ENCODE results near the gene CMPK2. TPM values are rescaled to one million over a fixed set of nuclear protein-coding genes. Genes with fewer than 3 reads are reported as not detected.
"Not testable (repeated sequence)": the region's sequence is repeated elsewhere in the genome, so short reads cannot be mapped to it uniquely, and the experiment has no call there.

The CMPK2 gene
- polyA plus RNA-seq, 2 donors: 0.71 to 0.96 TPM

DNA sequence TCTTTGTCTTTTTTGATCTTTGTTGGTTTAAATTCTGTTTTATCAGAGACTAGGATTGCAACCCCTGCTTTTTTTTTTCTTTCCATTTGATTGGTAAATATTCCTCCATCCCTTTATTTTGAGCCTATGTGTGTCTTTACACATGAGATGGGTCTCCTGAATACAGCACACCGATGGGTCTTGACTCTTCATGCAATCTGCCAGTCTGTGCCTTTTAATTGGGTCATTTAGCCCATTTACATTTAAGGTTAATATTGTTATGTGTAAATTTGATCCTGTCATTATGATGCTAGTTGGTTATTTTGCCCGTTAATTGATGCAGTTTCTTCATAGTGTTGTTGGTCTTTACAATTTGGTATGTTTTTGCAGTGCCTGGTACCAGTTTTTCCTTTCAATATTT, 36.9 kb upstream of the CMPK2 start:
- not testable (repeated sequence) for H3K27ac ChIP-seq (ENCODE audit: low read depth in 2 of 2, low read length in 1 of 2); H3K36me3 ChIP-seq (ENCODE audit: control insufficient read depth in 2 of 2, insufficient read depth in 2 of 2, low read length in 1 of 2); H3K4me3 ChIP-seq (ENCODE audit: low read depth in 1 of 2, low read length in 2 of 2); H3K27me3 ChIP-seq (ENCODE audit: control insufficient read depth in 1 of 2, insufficient read depth in 2 of 2, low read length in 2 of 2); H3K4me1 ChIP-seq (ENCODE audit: control insufficient read depth in 2 of 2, insufficient read depth in 2 of 2, low read length in 1 of 2); H3K9me3 ChIP-seq (ENCODE audit: control insufficient read depth in 2 of 2, insufficient read depth in 1 of 2, low read depth in 1 of 2, low read length in 1 of 2)
- WGBS, 2 donors: 95 to 97% methylated on average over 2 of the region's 2 CpGs

DNA sequence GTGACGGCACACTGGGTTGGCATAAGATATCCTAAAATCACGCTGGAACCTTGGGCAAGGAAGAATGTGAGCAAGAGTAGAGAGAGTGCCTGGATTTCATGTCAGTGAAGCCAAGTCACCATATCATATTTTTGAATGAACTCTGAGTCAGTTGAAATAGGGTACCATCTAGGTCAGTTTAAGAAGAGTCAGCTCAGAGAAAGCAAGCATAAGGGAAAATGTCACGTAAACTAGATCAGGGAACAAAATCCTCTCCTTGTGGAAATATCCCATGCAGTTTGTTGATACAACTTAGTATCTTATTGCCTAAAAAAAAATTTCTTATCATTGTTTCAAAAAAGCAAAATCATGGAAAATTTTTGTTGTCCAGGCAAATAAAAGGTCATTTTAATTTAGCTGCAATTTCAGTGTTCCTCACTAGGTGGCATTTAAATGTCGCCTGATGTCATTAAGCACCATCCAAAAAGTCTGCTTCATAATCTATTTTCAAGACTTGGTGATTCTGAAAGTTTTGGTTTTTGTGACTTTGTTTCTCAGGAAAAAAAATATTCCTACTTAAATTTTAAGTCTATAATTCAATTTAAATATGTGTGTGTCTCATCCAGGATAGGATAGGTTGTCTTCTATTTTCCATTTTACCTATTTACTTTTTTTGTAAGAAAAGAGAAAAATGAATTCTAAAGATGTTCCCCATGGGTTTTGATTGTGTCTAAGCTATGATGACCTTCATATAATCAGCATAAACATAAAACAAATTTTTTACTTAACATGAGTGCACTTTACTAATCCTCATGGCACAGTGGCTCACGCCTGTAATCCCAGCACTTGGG, 31.4 kb upstream of the CMPK2 start:
- Histone ChIP-seq H3K27ac (ENCODE audit: low read depth in 2 of 2, low read length in 1 of 2) (no peak overlapping the region), H3K36me3 (ENCODE audit: control insufficient read depth in 2 of 2, insufficient read depth in 2 of 2, low read length in 1 of 2) (no peaks in the 10 kb centered on the region), H3K9me3 (ENCODE audit: control insufficient read depth in 2 of 2, insufficient read depth in 1 of 2, low read depth in 1 of 2, low read length in 1 of 2) (no peaks in the 10 kb centered on the region), H3K27me3 (ENCODE audit: control insufficient read depth in 1 of 2, insufficient read depth in 2 of 2, low read length in 2 of 2) (no peaks in the 10 kb centered on the region), H3K4me1 (ENCODE audit: control insufficient read depth in 2 of 2, insufficient read depth in 2 of 2, low read length in 1 of 2) (no peaks in the 10 kb centered on the region), H3K4me3 (ENCODE audit: low read depth in 1 of 2, low read length in 2 of 2) (no peak overlapping the region)
- WGBS, 2 donors: 69 to 75% methylated on average over 5 of the region's 5 CpGs

DNA sequence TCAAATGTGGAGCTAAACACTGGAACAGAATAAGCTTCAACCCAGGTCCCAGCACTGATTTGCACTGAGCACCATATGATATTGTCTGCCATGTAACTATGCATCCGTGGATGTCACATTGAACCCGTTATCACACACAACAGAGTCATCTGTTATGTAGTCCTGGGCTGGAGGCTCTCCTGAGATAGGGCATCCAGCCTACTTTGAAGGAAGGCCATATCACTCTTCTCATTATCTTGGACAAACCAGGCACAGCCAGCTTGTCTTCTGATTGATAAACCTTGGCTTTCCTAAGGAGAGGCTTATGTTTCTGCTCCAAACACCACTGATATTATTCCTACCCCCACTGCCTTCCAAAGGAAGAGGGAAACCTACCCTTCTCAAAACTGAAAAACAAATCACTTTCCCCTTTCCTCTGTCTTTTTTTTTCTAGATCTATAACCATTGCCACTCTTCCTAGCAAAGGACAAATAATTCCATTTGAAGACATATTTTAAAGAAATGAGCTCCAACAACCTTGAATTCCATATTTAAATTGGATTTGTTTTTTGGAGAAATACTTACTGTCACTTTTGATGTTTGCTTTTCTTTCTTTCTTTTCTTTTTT, 28.3 kb upstream of the CMPK2 start:
- Histone ChIP-seq H3K4me3 (ENCODE audit: low read depth in 1 of 2, low read length in 2 of 2) (no peak overlapping the region), H3K9me3 (ENCODE audit: control insufficient read depth in 2 of 2, insufficient read depth in 1 of 2, low read depth in 1 of 2, low read length in 1 of 2) (no peaks in the 10 kb centered on the region), H3K36me3 (ENCODE audit: control insufficient read depth in 2 of 2, insufficient read depth in 2 of 2, low read length in 1 of 2) (no peaks in the 10 kb centered on the region), H3K4me1 (ENCODE audit: control insufficient read depth in 2 of 2, insufficient read depth in 2 of 2, low read length in 1 of 2) (no peaks in the 10 kb centered on the region), H3K27ac (ENCODE audit: low read depth in 2 of 2, low read length in 1 of 2) (no peak overlapping the region), H3K27me3 (ENCODE audit: control insufficient read depth in 1 of 2, insufficient read depth in 2 of 2, low read length in 2 of 2) (no peaks in the 10 kb centered on the region)
- WGBS, 2 donors: 83 to 88% methylated on average over 2 of the region's 2 CpGs

DNA sequence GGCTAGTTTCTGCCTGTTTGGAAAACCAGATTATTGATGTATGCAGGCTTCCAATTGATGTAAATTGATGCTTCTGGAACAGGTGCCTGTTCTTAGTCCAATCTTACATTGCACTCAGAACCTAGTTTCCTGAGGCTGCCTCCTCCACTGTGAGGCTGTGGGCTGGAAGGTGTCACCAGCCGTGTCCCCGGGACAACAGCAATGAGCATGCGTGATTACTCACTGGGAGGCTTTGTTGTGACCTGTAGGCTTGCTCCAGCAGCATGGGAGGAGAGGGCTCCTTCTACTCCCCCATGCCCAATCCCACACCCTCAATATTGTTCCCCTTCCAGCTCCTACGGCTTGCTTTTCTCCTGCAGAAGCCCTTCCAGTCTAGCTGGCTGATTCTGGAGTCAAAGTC, 23.0 kb upstream of the CMPK2 start:
- no peak overlapping the region for H3K4me3 ChIP-seq (ENCODE audit: low read depth in 1 of 2, low read length in 2 of 2)
- no peaks in the 10 kb centered on the region for H3K4me1 ChIP-seq (ENCODE audit: control insufficient read depth in 2 of 2, insufficient read depth in 2 of 2, low read length in 1 of 2)
- H3K9me3 ChIP-seq (ENCODE audit: control insufficient read depth in 2 of 2, insufficient read depth in 1 of 2, low read depth in 1 of 2, low read length in 1 of 2): no peaks in the 10 kb centered on the region
- 78 to 83% methylated on average over 4 of the region's 4 CpGs for WGBS, 2 donors
- peaks cover 0 to 3% of the 10 kb centered on the region in 2 donors for H3K27me3 ChIP-seq (ENCODE audit: control insufficient read depth in 1 of 2, insufficient read depth in 2 of 2, low read length in 2 of 2)
- no peak overlapping the region for H3K27ac ChIP-seq (ENCODE audit: low read depth in 2 of 2, low read length in 1 of 2)
- no peaks in the 10 kb centered on the region for H3K36me3 ChIP-seq (ENCODE audit: control insufficient read depth in 2 of 2, insufficient read depth in 2 of 2, low read length in 1 of 2)

DNA sequence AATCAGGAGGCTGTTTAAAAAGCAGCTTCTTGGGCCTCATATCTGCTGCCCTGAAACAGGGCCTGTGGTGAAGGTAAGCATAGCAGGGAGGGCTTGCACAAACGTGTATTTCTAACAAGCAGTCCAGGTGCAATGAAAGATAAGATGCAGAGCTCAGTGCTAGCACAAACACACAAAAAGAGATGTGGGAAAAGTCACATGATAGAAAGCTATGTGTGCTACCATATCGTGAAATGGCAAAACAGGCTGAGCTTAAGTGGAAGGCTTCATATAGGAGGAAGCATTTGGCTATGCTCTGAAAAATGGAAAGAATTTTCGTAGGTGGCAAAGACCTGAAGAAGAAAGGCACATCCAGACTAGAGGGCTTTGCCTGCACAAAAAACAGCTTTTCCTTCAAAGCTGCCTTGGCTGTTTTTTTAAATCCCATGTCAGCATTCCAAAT, 22.1 kb upstream of the CMPK2 start:
- H3K27ac ChIP-seq (ENCODE audit: low read depth in 2 of 2, low read length in 1 of 2): no peak overlapping the region
- H3K36me3 ChIP-seq (ENCODE audit: control insufficient read depth in 2 of 2, insufficient read depth in 2 of 2, low read length in 1 of 2): no peaks in the 10 kb centered on the region
- H3K27me3 ChIP-seq (ENCODE audit: control insufficient read depth in 1 of 2, insufficient read depth in 2 of 2, low read length in 2 of 2): peaks cover 0 to 3% of the 10 kb centered on the region in 2 donors
- no peaks in the 10 kb centered on the region for H3K9me3 ChIP-seq (ENCODE audit: control insufficient read depth in 2 of 2, insufficient read depth in 1 of 2, low read depth in 1 of 2, low read length in 1 of 2)
- no peaks in the 10 kb centered on the region for H3K4me1 ChIP-seq (ENCODE audit: control insufficient read depth in 2 of 2, insufficient read depth in 2 of 2, low read length in 1 of 2)
- H3K4me3 ChIP-seq (ENCODE audit: low read depth in 1 of 2, low read length in 2 of 2): no peak overlapping the region
- 60 to 74% methylated on average over 3 of the region's 3 CpGs for WGBS, 2 donors

DNA sequence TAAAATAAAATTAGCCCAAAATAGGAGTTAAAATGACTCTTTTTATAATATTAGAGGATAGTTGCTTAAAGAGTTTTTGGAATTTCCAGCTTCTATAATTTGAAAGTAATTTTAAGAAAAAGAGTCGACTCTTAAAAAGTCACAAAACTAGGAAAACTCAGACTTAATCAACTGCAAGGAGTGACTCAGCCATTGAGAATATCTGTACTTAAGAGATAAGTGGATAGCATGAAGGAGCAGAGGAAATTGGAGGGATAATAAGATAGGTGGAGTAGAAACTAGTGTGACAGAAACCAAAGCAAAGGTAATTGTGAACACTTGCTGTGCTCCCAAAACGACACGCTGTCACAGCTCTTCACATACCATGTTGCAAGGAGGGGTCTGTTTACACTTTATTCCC, 20.3 kb upstream of the CMPK2 start:
- Histone ChIP-seq H3K9me3 (ENCODE audit: control insufficient read depth in 2 of 2, insufficient read depth in 1 of 2, low read depth in 1 of 2, low read length in 1 of 2) (no peaks in the 10 kb centered on the region), H3K27me3 (ENCODE audit: control insufficient read depth in 1 of 2, insufficient read depth in 2 of 2, low read length in 2 of 2) (peaks cover 0 to 3% of the 10 kb centered on the region in 2 donors), H3K27ac (ENCODE audit: low read depth in 2 of 2, low read length in 1 of 2) (no peak overlapping the region), H3K36me3 (ENCODE audit: control insufficient read depth in 2 of 2, insufficient read depth in 2 of 2, low read length in 1 of 2) (no peaks in the 10 kb centered on the region), H3K4me1 (ENCODE audit: control insufficient read depth in 2 of 2, insufficient read depth in 2 of 2, low read length in 1 of 2) (no peaks in the 10 kb centered on the region), H3K4me3 (ENCODE audit: low read depth in 1 of 2, low read length in 2 of 2) (no peak overlapping the region)
- WGBS, 2 donors: 91 to 93% methylated on average over 3 of the region's 3 CpGs

DNA sequence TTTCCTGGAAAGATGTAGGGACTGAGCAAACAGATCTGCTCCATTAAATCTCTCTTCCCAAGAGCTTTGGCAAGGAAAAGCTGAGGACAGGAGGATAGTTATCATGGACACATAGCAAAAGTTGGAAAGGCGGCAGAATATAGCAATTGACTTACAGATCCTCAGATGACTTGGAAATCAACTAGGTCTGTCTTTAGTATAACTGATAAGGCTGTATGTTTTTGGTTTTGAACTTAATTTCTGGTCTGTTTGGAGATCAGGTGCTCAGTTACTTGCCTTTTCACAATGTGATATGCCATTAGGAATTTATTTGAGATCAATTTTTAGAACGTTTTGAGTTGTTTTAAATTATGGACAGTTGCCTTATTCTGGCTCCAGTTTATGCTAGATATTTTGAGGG, 19.8 kb upstream of the CMPK2 start:
- no peaks in the 10 kb centered on the region for H3K4me1 ChIP-seq (ENCODE audit: control insufficient read depth in 2 of 2, insufficient read depth in 2 of 2, low read length in 1 of 2)
- H3K4me3 ChIP-seq (ENCODE audit: low read depth in 1 of 2, low read length in 2 of 2): no peak overlapping the region
- WGBS, 2 donors: 88 to 91% methylated on average over 2 of the region's 2 CpGs

DNA sequence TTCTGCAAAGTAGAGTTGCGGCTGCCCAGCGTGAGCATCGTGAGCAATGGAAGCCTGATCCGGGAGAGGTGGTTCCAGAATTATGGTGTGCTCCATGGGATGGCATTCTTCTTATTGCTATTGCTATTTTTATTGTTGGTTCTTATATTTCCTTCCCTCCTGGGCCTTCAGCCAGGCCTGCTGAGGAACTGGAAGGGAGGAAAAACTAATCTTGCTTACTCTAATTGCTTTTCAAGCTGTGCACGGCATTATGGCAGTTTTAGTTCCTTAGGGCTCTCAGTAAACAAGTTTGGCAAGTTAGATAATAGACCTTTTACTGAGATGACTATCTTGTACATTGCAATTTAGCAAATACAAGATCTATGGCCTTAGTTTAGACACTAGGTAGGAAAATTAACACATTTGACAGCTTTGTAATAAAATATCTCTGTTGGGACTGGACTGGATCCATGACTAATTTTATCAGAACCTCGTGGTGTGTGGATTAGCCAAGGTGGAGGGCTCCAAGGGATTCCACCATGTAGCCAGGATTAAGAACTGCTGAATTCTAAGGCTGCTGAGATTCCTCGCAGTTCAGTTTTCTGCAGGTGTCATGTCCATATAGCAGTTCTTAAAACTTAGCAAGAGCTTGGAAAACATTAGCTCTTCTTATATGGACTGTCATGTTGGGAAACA, 17.9 kb upstream of the CMPK2 start:
- Histone ChIP-seq H3K9me3 (ENCODE audit: control insufficient read depth in 2 of 2, insufficient read depth in 1 of 2, low read depth in 1 of 2, low read length in 1 of 2) (no peaks in the 10 kb centered on the region), H3K27ac (ENCODE audit: low read depth in 2 of 2, low read length in 1 of 2) (no peak overlapping the region), H3K4me3 (ENCODE audit: low read depth in 1 of 2, low read length in 2 of 2) (no peak overlapping the region), H3K36me3 (ENCODE audit: control insufficient read depth in 2 of 2, insufficient read depth in 2 of 2, low read length in 1 of 2) (no peaks in the 10 kb centered on the region), H3K27me3 (ENCODE audit: control insufficient read depth in 1 of 2, insufficient read depth in 2 of 2, low read length in 2 of 2) (peaks cover 0 to 3% of the 10 kb centered on the region in 2 donors), H3K4me1 (ENCODE audit: control insufficient read depth in 2 of 2, insufficient read depth in 2 of 2, low read length in 1 of 2) (no peaks in the 10 kb centered on the region)
- 75 to 78% methylated on average over 7 of the region's 7 CpGs for WGBS, 2 donors

More for the DNA sequence above, 19.8 kb upstream of the CMPK2 start:
- no peak overlapping the region for H3K27ac ChIP-seq (ENCODE audit: low read depth in 2 of 2, low read length in 1 of 2)
- H3K36me3 ChIP-seq (ENCODE audit: control insufficient read depth in 2 of 2, insufficient read depth in 2 of 2, low read length in 1 of 2): no peaks in the 10 kb centered on the region
- peaks cover 0 to 3% of the 10 kb centered on the region in 2 donors for H3K27me3 ChIP-seq (ENCODE audit: control insufficient read depth in 1 of 2, insufficient read depth in 2 of 2, low read length in 2 of 2)
- H3K9me3 ChIP-seq (ENCODE audit: control insufficient read depth in 2 of 2, insufficient read depth in 1 of 2, low read depth in 1 of 2, low read length in 1 of 2): no peaks in the 10 kb centered on the region

DNA sequence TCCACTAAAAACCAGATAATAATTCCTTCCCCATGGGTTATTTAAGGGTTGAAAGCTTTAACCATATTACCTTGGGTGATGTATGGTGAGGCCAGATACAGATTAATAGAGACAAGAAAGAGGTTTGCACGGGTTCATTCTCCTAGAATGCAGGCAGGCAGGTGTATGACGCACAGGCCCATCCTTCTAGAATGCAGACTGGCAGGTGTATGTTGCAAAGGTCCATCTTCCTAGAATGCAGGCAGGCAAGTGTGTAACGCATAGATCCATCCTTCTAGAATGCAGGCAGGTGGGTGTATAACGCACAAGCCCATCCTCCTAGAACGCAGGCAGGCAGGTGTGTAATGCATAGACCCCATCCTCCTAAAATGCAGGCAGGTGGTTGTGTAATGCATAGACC, 15.8 kb upstream of the CMPK2 start:
- no peaks in the 10 kb centered on the region for H3K9me3 ChIP-seq (ENCODE audit: control insufficient read depth in 2 of 2, insufficient read depth in 1 of 2, low read depth in 1 of 2, low read length in 1 of 2)
- no peaks in the 10 kb centered on the region for H3K36me3 ChIP-seq (ENCODE audit: control insufficient read depth in 2 of 2, insufficient read depth in 2 of 2, low read length in 1 of 2)
- H3K27ac ChIP-seq (ENCODE audit: low read depth in 2 of 2, low read length in 1 of 2): no peak overlapping the region
- no peaks in the 10 kb centered on the region for H3K27me3 ChIP-seq (ENCODE audit: control insufficient read depth in 1 of 2, insufficient read depth in 2 of 2, low read length in 2 of 2)
- no peak overlapping the region for H3K4me3 ChIP-seq (ENCODE audit: low read depth in 1 of 2, low read length in 2 of 2)
- peaks cover 2 to 6% of the 10 kb centered on the region in 2 donors for H3K4me1 ChIP-seq (ENCODE audit: control insufficient read depth in 2 of 2, insufficient read depth in 2 of 2, low read length in 1 of 2)
- WGBS, 2 donors: 94% methylated on average over 5 of the region's 5 CpGs

Data from esophagus (tissue), 2 donors.